ENCODE results near the gene FKRP. TPM values are rescaled to one million over a fixed set of nuclear protein-coding genes. Genes with fewer than 3 reads are reported as not detected.
A peak's percentile ranks its signal among the peaks of the same experiment; 100 is the strongest.

The FKRP gene, protein sequence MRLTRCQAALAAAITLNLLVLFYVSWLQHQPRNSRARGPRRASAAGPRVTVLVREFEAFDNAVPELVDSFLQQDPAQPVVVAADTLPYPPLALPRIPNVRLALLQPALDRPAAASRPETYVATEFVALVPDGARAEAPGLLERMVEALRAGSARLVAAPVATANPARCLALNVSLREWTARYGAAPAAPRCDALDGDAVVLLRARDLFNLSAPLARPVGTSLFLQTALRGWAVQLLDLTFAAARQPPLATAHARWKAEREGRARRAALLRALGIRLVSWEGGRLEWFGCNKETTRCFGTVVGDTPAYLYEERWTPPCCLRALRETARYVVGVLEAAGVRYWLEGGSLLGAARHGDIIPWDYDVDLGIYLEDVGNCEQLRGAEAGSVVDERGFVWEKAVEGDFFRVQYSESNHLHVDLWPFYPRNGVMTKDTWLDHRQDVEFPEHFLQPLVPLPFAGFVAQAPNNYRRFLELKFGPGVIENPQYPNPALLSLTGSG
- total RNA-seq (2022) = 21.2 and 23.9 TPM in 2 replicates
- percentile 64 among the genes with signal in this experiment for Bru-seq, nascent RNA
- BruChase-seq, experiment 1, labeled RNA remaining after a 6-hour chase = percentile 67 among the genes with signal in this experiment
- BruChase-seq, experiment 2, labeled RNA remaining after a 2-hour chase = percentile 74 among the genes with signal in this experiment
- long read RNA-seq, partial matches to known transcripts = 13 of 18 reads
- long read RNA-seq, other reads (novel, unspliced or antisense) = 1 of 18 reads

GRCh38 chr19:46745521-46746280, at the start of gene FKRP:
TSS of gene FKRP (plus strand) at chr19:46746057. CDS start at chr19:46755451, 9,394 bp downstream.
- H3K9me3 Mint-ChIP-seq (ENCODE audit: unreplicated experiment) = no peaks in the 10 kb centered on the region
- no peaks in the 10 kb centered on the region for H3K27me3 Mint-ChIP-seq (ENCODE audit: insufficient read depth, unreplicated experiment)
- CTCF ChIA-PET = interaction anchor here (1.4 to 1.7 kb wide), 2 partner anchors 12 to 97 kb away, joined by 4 to 7 read pairs; no protein-coding TSS in a partner anchor
- DNase-seq (ENCODE audit: unreplicated experiment) = no peak
- POLR2A ChIA-PET = interaction anchor here (0.5 to 2.2 kb wide), 9 partner anchors 9 to 276 kb away, joined by 3 to 14 read pairs (median 3); no protein-coding TSS in a partner anchor
- H3K36me3 Mint-ChIP-seq (ENCODE audit: insufficient read depth, unreplicated experiment) = peaks cover 25% of the 10 kb centered on the region
- intact Hi-C loops (cut with micrococcal nuclease) = loop anchor here (5.0 kb wide), 1 partner anchor 37 kb away; no protein-coding TSS in a partner anchor
- no TSS peak for BruUV-seq (replicated peaks)
- peak within 1 kb of the TSS; percentile 88 for H3K27ac Mint-ChIP-seq (ENCODE audit: low read depth, unreplicated experiment)
- H3K4me3 Mint-ChIP-seq (ENCODE audit: unreplicated experiment) = peak within 1 kb of the TSS; percentile 97
- TF ChIP-seq CTCF (IDR thresholded peaks at IDR 0.05; ENCODE audit: unreplicated experiment) = no peak
- peaks cover 22% of the 10 kb centered on the region for H3K4me1 Mint-ChIP-seq (ENCODE audit: insufficient read depth, unreplicated experiment)

- Mint-ChIP-seq H3K27ac (ENCODE audit: low read depth, unreplicated experiment) (no peak overlapping the region), H3K36me3 (ENCODE audit: insufficient read depth, unreplicated experiment) (peaks cover 97% of the 10 kb centered on the region), H3K4me3 (ENCODE audit: unreplicated experiment) (no peak overlapping the region), H3K9me3 (ENCODE audit: unreplicated experiment) (no peaks in the 10 kb centered on the region), H3K4me1 (ENCODE audit: insufficient read depth, unreplicated experiment) (no peaks in the 10 kb centered on the region), H3K27me3 (ENCODE audit: insufficient read depth, unreplicated experiment) (no peaks in the 10 kb centered on the region)
- intact Hi-C loops (cut with micrococcal nuclease) = no loop called here
- ChIA-PET POLR2A (no interaction called here), CTCF (interaction anchor here (0.5 to 0.9 kb wide), 3 partner anchors 9 to 57 kb away, joined by 3 to 4 read pairs (median 3); no protein-coding TSS in a partner anchor)
- BruUV-seq (replicated peaks) = no TSS peak
- DNase-seq (ENCODE audit: unreplicated experiment) = no peak
- no peak for TF ChIP-seq CTCF (IDR thresholded peaks at IDR 0.05; ENCODE audit: unreplicated experiment)
Measured at GRCh38 chr19:46696866-46697203, 49.0 kb upstream of the FKRP start.

GRCh38 chr19:46697204-46697960, 48.5 kb upstream of the FKRP start:
- Mint-ChIP-seq H3K27ac (ENCODE audit: low read depth, unreplicated experiment) (no peak overlapping the region), H3K4me3 (ENCODE audit: unreplicated experiment) (no peak overlapping the region), H3K4me1 (ENCODE audit: insufficient read depth, unreplicated experiment) (no peaks in the 10 kb centered on the region), H3K27me3 (ENCODE audit: insufficient read depth, unreplicated experiment) (no peaks in the 10 kb centered on the region), H3K36me3 (ENCODE audit: insufficient read depth, unreplicated experiment) (peaks cover 97% of the 10 kb centered on the region), H3K9me3 (ENCODE audit: unreplicated experiment) (no peaks in the 10 kb centered on the region)
- TF ChIP-seq CTCF (IDR thresholded peaks at IDR 0.05; ENCODE audit: unreplicated experiment) = no peak
- ChIA-PET CTCF (interaction anchor here (0.5 to 0.9 kb wide), 3 partner anchors 9 to 56 kb away, joined by 3 to 4 read pairs (median 3); no protein-coding TSS in a partner anchor), POLR2A (no interaction called here)
- no TSS peak for BruUV-seq (replicated peaks)
- no peak for DNase-seq (ENCODE audit: unreplicated experiment)
- intact Hi-C loops (cut with micrococcal nuclease) = no loop called here
